HG02943 (cell line): ENCODE measurements around the gene MGRN1.
A peak's percentile ranks its signal among the peaks of the same experiment; 100 is the strongest.

ENCODE experiments used
- ATAC-seq: cut with Tn5 transposase; IDR thresholded peaks from one replicate; pipeline ENCODE4 v1.9.1; 2021; ENCODE audit warnings: mild to moderate bottlenecking, low read depth, moderate library complexity; ENCODE audit not compliant: unreplicated experiment

The MGRN1 gene

DNA sequence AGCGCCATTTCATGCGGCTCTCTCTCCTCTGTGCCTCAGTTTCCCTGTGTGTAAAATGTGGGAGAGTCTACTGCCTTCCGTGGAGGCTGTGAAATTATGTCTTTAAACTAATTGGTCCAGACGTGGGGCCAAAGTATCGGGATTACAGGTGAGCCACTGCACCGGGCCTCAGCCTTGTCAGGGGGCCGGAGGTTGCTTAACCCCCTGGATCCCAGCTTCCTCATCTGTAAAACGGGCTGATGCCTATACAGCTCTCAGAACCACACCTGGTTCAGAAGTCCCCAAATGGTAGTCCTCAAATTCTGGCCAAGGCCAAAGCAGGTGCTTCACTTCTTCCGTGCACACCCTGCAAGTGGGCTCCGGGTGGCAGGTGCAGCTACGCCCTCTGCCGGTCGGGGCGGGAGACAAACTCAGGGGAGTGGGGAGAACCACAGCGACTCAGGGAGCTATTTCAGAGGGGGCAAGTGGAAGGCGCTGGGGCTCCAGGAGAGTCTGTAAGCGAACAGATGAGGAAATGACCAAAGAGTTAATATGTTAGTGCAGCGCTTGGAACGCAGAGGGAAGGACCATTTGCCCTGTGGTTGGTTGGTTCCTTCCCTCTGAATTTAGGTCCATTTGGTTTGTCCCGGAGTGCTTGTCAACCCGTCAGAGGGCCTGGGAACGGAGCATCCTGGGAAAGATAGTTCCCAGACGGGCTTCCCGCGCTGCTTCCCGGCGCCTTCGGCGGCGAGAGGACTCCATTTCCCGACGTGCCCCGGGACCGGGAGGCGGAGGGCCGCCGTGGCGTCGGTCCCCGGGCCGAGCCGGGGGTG lies at the start of gene MGRN1:
MGRN1 (plus strand) TSS at position 812 of the 812 bp plus-strand sequence. CDS start 135 bp downstream, outside the sequence.
- ATAC-seq: peak; percentile 50

DNA sequence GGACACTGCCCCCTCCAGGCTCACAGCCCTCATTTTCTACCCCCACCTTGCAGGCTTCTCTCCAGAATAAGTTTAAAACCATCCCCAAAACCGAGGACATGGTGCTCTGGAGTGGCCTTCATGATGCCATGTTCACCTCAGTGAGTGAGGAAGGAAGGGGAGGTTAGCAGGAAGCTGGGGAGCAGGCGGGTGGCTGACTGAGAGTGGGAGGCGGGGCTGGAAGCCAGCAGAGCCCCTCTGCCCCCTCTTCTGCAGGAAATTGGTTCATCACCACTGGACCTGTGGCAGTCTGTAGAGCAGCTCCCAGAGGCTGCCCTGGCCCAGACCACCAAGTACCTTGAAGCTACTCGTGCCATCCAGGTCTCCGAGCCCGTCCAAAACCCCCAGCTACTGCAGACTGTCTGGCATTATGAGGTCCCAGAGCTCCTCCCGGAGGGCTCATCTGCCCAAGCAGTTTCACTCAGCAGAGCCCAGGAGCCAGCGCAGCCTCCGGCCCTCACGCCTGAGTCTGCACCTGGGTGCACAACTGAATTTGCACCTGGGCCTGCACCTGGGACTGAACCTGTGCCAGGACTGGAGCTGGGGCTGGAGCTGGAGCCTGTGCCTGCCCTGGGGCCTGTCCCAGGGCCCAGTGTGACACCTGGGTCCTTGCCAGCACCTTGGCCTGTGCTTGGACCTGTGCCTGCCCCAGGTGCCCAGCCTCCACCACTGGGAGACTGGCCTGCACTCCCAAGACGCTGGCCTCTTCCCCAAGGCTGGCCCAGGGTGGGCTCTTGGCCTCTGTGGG lies 49.5 kb upstream of the MGRN1 start:
- no peak for ATAC-seq

DNA sequence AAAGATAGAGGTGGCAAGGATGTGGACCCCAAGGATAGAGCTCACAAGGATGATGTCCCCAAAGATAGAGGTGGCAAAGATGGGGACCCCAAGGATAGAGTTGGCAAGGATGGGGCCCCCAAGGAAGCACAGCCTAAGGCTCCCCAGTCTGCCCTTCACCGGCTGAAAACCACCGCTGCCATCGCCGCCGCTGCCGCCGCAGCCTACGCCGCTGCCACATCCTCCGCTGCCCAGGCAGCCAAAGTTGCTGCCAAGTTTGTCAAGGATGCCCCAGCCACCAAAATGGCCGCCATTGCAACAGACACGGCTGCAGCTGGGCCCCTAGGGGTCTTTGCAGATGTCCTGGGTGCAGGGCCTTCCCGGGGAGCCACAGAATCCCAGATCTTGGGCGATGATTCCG lies 48.6 kb upstream of the MGRN1 start:
- ATAC-seq: no peak

DNA sequence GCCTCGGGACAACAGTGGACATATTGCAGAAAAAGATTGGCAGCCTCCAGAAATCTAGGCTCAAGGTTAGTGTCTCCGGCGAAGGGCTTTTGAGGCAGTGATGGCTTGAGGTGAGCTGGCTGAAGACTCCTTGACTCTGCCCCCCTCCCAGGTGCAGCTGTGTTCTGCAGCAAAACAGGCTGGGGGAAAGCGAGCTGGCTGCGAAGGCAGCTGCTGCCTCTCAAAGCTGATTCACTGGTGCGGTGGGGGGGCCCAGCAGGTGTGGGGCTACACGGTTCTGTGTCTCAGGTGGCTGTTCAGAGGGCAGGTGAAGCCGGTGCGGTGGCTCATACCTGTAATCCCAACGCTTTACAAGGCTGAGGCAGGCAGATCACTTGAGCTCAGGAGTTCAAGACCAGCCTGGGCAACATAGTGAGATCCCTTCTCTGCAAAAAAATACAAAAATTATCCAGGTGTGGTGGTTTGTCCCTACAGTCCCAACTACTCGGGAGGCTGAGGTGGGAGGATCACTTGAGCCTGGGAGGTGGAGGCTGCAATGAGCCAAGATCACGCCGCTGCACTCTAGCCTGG lies 45.6 kb upstream of the MGRN1 start:
- ATAC-seq: no peak

DNA sequence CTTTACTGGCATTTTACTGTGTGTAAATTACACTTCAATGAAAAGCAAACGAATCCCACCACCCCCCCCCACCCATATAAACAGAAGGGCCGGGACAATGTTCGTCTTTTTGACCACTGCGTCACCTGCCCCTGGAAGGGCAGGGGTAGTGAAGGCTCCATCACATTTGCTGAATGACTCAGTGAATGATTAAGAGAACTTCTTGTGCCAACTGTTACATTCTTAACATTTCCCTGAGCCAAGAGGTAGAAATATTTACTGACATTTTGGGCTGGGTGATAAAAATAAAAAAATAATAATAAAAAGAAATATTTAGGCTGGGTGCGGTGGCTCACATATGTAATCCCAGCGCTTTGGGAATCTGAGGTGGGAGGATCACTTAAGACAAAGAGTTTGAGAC lies 44.4 kb upstream of the MGRN1 start:
- ATAC-seq: no peak

DNA sequence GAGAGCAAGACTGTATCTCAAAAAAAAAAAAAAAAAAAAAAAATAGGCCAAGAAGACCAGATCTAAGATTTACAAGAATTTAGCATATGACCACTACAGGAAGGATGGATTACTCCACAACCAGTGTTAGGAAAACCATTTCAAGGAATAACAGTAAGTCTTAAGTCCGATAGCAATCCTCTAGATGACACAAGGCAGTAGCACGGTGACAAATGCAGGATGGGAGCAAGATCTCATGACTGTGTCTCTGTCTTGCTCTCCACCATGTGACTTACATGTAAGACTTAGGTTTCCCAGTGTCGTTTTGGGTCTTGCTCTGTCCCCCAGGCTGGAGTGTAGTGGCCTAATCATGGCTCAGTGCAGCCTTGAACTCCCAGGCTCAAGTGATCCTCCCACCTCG lies 40.7 kb upstream of the MGRN1 start:
- ATAC-seq: no peak

DNA sequence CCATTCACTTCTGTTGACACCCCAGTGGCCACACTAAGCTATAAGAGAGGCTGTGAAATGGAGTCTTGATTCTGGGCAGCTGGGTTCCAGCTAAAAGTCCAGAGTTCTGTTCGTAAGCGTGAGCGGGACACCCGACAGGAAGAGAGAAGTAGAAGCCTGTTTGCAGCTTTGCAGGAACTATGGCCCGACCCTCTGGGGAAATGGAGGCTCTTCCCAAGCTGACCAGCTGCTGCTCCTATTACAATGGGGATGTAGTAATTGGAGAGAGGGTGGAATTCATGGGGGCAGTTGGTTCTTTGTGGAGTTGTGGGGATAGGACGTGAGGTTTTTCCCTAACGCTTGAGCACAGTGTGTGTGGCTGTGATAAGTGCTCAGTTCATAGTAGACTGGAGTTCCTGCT lies 38.3 kb upstream of the MGRN1 start:
- ATAC-seq: no peak

DNA sequence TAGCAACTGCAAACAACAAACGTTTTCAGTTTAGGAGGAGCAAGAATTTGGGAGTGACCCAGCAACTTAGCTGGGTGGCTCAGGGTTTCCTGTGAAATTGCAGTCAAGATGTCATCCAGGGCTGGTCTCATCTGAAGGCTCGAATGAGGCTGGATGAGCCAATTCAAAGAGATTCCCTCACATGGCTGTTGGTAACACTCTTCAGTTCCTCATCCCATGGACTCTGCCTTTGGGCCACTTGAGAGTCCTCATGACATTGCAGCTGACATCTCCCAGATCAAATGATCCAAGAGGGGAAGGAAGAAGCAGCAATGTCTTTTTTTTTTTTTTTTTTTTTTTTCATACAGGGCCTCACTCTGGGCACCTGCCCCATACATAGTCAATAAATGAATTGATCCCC lies 36.2 kb upstream of the MGRN1 start:
- ATAC-seq: no peak

DNA sequence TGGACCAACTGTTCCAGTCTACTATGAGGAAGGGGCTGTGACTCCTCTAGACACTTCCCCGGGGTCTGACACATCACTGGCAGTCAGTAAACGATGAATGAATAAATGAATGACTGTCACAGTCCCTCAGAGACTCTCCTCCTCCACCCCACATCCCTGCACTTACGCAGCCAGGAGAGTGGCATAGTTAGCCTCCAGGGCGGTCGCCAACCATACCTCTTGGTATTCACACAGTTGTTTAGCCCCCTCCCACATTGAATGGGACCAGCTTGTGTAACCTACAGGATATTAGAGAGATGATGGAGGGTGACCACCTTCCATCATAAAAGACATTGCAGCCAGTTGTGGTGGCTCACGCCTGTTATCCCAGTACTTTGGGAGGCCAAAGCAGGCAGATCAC lies 35.7 kb upstream of the MGRN1 start:
- ATAC-seq: no peak

DNA sequence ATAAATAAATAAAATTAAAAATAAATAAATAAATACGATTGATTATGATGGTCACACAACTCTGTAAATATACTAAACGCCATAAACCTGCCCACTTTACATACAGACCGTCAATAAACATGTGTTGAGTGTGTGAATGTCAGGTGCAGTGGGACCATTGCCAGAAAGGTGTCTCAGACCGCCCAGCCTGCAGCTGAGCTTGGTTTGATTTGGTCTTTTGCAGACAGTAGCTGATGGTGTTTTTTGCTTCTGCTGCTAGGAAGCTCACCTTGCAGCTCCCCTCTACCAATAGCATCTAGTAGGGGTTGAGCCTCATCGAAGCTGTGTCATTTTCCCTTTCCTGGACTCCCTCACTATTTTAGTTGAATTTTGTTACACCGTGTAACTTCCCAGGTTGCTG lies 33.4 kb upstream of the MGRN1 start:
- no peak for ATAC-seq

DNA sequence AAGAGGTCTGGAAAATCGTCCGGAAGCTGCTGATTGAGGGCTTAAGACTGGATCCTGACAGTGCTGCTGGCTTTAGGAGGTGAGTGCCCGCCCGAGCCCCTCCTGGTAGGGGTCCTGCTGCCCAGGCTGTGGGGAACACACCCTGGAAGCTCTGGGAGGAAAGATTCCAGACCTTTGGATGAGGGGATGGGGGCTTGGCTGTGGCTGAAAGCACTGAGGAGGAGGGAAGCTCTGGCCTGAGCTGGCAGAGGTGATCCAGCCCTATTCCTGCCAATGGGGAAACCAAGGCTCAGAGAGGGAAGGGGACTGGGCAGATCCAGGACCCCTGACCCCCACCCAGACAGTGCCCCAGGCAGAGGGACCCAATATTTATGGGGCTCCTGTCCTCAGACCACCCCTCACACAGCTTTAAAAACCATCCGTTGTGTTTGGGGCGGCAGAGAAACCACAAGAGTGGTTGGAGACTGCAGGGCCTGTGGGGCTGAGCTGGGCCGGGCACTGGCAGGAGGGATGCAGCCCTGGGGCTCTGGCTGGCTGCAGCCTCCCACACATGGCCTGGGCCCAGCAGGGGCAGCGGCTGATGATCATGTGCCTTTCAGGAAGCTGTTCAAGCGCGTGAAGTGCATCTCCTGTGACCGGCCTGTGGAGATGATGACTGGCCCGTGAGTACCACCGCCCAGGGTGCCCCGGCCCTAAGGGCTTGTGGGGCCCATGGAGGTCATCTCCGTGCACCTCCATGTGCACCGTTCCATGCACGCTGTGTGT lies 32.7 kb upstream of the MGRN1 start:
- ATAC-seq: no peak

DNA sequence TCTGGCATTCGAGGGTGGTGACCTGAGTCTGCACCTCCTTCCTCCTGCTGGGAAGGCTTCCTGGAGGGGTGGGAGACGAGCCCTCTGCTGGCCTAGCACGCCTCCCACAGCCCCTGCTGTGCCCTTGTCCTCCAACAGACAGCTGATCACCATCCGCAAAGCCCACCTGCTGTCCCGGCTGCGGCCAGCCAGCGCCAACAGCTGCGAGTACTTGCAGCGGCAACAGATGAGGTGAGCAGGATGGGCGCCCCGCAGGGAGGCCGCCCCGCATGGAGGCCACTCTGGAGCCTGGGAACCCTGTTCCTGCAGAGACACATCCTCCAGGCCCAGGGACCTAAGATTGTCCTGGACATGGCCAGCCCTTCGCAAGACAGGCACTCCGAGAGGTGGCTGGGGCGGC lies 31.5 kb upstream of the MGRN1 start:
- ATAC-seq: no peak

DNA sequence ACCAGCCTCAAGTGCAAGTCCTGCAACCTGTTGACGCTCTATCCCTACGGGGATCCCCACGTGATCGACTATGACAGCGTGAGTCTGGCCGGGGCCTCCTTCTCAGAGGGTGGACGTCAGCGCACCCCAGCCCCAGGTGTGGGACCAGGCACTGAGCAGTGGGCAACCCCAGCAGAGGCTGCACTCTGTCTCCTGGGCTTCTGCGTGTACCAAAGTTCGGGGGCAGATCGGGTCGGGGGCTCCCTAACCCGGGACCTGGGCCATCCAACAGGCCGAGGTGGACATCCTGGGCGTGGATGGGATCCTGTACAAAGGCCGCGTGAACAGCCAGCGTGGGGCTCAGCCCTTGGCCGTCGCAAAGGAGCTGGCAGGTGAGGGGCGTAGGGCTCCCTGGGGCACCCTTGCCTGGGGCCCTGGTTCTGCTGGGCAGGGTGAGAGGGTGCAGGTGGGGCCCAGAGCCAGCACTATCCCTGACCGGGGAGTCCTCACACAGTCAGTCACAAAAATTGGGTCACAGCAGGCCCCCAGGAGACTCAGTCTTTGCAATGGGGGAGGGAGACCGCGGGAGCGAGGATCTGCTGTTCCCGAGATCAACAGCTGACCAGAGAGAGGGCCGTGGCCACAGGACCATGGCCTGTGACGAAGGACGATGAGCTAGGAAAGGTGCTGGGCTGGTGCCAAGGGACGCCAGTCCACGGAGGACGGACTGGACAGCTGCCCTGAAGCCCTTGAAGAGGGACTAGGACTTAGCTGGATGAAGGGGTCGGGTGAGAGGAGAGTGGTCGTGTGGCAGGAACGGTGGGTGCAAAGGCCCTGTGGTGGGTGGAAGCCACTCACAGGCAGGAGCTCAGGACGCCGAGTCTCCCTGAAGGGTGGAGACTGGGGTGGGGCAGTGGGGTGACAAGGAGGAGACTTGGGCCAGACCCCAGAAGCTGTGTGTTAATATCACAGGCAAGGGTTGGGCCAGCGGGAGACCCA lies 29.9 kb upstream of the MGRN1 start:
- ATAC-seq: no peak

DNA sequence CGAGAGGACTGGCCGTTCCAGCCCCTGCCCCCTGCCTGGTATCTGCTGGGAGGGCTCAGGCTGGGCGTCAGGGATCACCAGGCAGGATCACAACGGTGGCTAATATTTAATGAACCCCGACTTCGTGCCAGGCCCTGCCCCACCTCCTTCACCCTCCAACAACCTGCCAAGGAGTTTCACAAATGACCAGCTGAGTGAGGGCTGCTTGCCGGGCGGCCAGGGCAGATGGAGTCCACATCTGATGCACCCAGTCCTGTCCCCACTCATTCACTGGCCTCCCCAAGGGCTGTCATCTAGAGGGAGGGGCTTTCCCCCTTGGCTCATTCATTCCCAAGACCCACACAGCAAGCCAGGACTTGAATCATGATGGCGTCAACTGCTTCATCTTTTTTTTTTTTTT lies 27.5 kb upstream of the MGRN1 start:
- no peak for ATAC-seq

DNA sequence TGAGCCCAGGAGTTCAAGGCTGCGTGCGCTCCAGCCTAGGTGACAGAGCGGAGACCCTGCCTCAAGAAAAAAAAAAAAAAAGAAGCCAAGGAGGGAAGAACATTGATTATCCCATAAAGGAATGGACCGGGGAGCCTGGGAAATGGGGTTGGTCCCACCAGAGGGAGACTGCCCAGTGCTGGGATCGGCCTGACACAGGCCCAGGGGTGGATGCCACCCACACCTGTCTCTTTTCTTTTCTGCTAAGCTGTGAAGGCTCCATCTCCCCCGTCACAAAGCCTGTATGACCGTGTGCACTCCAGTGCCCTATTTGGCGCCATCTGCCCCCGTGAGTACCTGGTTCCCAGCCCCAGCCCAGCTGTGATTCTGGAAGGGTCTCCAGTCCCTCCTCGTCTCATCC lies 25.6 kb upstream of the MGRN1 start:
- ATAC-seq: no peak

DNA sequence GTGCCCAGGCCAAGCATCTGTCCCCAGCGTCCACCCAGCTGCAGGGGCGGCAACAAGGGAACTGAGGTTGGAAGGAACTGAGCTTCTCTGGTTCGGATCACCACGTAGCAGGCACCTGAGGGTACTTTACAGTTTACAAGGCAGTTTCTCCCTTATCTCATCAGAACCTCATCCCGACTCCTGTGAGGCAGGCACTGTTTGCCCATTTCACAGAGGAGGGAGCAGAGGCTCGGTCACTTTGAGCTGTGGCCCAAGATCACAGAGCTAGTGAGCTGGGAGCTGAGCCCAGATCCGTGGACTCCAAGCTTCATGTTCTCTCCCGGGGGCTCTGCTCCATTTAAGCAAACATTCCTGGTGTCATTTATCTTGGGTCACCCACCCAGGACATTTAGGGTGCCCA lies 25.1 kb upstream of the MGRN1 start:
- no peak for ATAC-seq

DNA sequence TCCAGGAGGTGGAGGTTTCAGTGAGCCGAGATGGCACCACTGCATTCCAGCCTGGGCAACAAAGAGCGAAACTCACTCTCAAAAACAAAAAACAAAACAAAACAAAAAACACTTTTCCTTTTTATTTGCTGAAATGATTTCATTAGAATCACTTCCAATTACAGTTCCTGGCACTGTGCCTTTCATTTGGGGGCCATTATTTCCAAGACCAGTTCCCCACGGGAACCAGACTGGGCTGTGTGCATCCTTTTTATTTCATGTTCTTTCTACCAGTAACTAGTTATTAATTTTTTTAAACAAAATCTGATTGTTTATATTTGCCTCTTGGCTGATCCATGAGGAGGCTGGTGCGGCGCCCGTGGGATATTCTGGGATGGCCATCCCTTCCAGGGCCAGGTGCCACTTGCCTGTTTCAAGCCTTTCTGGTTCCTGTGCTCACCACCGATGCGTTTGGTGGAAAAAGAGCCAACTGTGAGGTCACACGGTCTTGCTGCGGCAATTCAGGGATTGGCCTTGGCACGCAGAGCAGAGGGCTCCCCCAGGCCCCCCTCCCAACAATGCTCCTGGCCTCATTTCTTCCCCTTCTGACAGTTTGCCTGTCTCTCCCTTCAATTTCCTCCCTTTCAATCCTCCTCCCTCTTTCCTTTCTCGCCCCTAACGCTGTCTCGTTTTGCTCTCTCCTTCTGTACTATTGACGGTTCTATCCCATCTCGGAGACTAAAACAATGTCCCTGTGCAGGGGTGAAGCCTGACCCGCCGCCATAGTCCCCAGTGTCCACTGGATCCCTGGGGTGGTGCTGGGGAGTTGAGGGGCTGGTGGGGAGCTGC lies 23.4 kb upstream of the MGRN1 start:
- no peak for ATAC-seq

DNA sequence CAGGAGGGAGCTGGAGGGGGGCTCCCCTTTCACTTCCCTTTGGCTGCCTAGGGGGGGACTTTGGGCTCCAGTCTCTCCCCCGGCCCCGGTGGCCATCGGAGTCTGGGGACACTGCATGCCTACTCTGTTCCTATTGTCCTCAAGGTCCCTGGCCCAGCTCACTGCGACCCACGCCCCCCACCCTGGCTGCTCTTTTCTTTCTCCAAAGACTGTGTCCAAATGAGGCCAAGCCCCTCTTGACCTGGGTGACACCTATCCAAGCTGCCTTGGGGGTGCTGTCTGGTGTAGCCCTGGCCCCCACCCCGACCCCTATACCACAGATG lies 22.8 kb upstream of the MGRN1 start:
- ATAC-seq: no peak

DNA sequence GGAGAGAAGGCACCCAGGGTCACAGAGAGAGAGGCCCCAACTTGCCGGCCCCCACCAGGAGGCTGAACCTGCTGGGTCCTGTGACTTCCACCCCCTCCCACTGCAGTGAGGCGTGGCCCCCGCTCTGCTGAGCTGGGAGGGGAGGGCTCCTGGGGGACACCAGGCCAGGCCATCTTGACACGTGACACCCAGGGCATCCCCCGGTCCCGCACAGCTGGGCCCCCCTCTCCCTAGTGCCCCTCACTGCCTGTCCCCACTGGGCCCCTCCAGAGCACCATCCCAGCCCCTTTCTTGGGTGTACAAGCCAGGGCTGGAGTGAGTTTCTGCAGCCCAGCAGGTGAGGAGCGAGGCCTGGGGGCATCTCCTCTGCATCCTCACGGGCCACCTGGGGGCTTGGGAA lies 22.3 kb upstream of the MGRN1 start:
- ATAC-seq: no peak
